ENCODE results near the gene GRIK2. TPM values are rescaled to one million over a fixed set of nuclear protein-coding genes. Genes with fewer than 3 reads are reported as not detected.

Gene GRIK2
- total RNA-seq, 2 donors from 2014 or later: 5.0 to 12.6 TPM

DNA sequence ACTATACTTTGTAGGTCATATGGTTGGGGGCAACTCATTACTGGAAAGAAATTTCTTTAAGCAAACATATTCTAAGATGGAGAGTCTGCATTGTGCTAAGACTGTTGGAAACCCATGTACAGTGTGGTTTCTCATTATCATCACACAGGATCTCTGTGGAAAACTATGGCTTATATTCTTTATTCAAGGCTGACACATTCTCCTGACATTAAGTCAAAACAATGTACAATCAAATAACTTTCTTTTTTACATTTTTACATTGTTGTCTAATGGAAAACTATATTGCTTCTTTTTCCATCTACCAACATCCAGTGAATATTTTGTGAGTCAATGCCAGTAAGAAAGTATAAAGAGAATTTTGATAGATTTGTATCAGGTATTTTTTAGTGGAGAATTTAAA lies 417.6 kb downstream of the GRIK2 start:
- intact Hi-C loops (cut with DNase I): no loop called here
- DNase-seq: no peak
- no peak for ATAC-seq

DNA sequence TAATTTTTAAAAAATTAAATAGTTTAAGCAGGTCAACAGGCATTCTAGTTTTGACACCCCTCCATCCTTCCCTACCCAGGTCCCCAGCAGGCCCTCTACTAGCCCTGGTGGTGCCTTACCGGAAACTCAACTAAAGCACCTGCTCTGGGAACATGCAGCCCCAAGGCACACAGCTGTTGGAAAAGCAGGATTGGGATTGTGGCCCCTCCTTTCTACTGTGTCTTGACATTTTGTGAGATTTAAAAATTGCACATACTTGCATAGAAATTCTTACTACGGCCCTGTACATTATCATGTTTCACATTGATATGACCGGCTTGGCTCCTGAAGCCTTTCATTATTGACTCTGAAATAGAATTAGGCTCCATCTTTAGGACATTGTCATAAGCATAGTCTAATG lies 423.2 kb downstream of the GRIK2 start:
- ATAC-seq (no peak), DNase-seq (no peak)
- intact Hi-C loops (cut with DNase I): no loop called here

DNA sequence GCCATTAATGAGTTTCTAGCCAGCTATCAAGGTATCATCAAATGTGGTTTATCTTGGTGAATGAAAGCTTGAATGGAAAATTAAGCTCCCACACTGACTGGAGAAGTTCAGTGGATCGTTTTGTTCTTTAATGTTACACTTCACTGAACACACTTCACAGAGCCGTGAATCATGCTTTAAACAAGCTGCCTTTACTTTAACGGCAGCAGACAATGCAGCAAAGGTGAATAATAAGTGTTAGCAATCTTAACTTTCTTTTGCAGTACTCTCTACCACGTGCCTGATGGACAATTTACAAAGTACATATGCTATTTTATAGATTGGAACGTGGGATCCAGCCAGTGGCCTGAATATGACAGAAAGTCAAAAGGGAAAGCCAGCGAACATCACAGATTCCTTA lies 424.5 kb downstream of the GRIK2 start:
- intact Hi-C loops (cut with DNase I): no loop called here

DNA sequence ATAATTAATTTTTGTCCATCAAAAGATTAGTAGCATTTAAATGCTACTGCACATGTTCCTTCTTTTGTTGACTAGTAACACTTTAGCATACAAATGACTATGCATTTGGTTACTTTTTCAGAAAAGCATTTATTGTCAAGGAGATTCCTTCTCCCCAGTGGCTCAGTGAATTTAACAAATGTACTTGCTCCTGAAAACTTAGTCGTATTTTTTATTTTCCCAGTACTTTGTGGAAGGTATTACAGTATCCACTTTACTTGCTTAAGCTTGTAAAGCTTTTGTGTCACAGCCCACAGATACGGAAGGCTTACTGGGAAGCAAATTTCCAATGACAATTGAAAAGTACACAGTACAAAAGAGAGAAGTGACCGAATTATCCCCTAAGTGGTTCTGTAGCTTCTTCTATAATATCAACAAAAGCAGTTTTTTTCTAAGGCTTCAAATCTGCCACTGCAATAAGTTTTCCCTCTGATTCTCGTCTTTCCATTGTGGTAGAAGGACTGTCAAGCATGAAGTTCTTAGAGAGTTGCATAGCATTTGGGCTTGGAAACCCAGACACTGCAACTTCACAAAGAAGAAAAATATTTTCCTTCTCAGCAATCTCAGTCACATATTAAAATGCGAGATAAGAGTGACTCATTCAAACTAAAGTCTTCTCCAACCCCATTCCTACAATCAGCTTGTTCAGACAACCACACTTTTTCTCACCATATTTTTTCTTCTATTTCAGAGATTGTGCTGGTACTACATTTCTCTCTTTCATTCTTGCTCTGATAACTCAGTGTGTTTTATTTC lies 431.2 kb downstream of the GRIK2 start:
- DNase-seq: no peak
- intact Hi-C loops (cut with DNase I): no loop called here
- ATAC-seq: no peak

More for the DNA sequence above, 424.5 kb downstream of the GRIK2 start:
- DNase-seq (no peak), ATAC-seq (no peak)

DNA sequence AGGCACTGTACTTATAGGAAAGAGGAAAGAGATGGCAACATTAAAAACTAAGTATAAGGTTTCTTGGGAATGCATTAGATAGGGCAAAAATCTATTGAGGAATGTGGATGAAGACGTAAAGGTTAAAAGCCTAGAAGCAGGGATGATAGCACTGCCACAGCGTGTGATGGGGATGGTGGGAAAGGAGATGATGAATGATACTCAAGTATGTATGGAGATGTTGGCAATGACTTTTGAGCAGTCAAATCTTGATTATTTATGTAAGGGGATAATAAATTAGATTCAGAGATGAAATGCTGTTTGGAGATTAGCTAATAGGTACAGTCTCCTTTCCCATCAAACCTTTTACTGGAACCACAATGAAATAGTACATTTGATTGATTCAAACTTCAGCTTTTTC lies 432.8 kb downstream of the GRIK2 start:
- intact Hi-C loops (cut with DNase I): no loop called here

DNA sequence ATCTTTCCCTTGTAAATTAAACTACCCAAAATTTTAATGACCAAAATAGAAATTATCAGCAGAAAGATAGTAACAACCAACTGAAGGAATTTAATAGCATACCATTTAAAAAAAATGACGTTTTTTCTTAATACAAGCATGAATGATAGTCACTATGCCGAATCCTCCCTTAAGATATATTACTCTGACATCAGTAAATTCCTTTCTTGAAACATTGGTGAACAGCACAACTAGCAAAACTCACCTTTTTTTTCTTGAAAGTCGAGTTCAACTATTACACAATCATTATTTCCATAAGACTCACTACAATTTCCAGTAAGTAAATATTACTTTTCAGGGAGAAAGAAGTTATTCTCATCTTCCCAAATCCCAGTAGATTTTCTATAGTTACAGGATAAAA lies 433.2 kb downstream of the GRIK2 start:
- intact Hi-C loops (cut with DNase I): no loop called here
- DNase-seq (no peak), ATAC-seq (peak; percentile 19 to 71)

More for the DNA sequence above, 432.8 kb downstream of the GRIK2 start:
- ATAC-seq: peak in 1 of 2 donors; percentile 21
- no peak for DNase-seq

DNA sequence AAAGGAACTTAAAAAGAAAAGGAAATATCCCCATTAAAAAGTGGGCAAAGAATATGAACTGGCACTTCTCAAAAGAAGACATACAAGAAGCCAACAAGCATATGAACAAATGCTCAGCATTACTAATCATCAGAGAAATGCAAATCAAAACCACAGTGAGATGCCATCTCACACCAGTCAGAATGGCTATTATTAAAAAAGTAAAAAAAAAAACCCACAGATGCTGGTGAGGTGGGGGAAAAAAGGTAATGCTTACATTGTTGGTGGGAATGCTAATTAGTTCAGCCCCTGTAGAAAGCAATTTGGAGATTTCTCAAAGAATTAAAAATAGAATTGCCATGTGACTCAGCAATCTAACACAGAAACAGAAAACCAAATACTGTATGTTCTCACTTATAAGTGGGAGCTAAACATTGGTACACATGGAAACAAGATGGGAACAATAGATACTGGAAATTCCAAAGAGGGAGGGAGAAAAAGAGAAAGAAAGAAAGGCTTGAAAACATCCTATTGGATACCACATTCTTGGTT lies 437.1 kb downstream of the GRIK2 start:
- DNase-seq (no peak), ATAC-seq (no peak)
- intact Hi-C loops (cut with DNase I): no loop called here

DNA sequence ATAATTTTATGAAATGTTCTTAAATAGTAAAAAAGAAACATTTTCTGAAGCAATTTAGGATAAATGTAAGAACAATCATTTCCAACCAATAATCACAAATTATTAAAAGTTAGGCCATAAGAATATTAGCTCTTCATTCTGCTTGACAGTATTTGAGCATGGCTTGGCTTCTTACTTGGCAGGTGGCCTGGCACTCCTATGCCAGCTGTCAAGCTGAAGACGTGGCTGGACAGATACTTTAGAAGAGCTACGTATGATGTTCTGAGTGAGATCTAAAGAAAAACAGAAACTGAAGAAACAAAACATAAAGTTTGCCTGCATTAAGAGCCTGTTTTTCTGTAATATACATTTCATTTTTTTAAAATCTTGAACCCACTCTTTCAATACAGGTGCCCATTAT lies 438.9 kb downstream of the GRIK2 start:
- DNase-seq: peak; percentile 41
- intact Hi-C loops (cut with DNase I): no loop called here

DNA sequence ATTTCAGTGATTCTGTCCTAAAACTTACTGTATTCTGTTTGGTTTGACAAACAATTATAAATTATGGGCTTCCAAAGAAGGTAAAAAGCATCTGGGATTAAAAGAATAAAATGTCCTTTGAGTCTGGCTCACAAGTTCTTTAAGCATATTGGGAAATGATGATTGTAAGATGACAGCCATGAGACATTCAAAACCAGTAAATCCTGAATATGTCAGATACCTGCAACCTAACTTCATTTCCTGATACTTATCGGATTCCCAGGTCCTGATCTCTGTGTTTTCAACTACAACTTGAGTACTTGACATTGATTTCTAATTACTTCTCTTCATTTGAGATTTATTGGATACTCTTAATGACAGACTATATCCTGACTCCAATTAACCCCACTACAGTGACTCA lies 446.6 kb downstream of the GRIK2 start:
- ATAC-seq (no peak), DNase-seq (no peak)
- intact Hi-C loops (cut with DNase I): no loop called here

More for the DNA sequence above, 438.9 kb downstream of the GRIK2 start:
- ATAC-seq: peak; percentile 57 to 63

DNA sequence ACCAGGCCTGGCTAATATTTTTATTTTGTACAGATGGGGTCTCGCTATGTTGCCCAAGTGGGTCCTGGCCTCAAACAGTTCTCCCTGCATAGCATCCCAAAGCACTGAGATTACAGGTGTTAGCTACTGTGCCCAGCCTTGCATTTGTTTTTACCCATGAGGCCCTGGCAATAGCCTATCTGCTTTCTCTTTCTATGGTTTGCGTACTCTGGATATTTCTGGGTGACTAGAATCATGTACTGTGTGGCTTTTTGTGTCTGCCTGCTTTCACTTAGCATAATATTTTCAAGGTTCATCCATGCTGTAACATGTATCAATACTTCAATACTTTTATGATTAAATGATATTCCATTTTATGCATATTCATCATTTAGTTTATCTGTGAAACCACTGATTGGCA lies 451.7 kb downstream of the GRIK2 start:
- ATAC-seq (no peak), DNase-seq (no peak)
- intact Hi-C loops (cut with DNase I): no loop called here

DNA sequence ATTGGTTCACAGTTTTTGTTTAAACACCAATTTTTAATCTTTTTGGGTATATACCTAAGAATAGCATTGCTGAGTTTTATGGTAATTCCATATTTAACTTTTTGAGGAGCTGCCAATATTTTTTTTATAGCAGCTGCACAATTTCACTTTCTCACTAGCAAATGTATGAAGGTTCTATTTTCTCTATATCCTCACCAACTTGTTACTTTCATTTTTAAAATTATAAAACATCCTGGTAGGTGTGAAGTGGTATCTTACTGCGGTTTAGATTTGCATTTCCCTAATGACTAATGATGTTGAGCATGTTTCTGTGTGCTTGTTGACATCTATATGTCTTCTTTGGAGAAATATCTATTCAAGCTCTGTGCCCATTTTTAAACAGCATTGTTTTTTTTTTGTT lies 452.1 kb downstream of the GRIK2 start:
- intact Hi-C loops (cut with DNase I): no loop called here

DNA sequence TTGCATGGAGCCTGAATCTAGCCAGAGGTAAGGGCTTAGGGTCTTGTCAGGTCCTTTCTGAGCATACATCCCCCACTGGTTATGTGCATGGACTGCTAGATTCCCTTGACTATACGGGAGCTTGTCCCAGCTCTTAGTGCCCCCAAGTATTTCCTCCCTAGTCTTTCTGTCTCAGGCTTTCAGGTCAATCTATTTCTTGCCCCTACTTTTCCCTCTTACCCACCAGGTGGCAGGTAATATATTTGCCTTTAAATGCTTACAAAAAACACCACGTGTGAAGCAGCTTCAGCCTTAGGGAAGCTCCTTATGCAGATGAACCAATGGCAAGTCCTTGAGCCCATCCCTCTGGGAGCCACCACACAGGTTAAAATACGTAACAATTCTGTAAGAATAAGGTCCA lies 454.2 kb downstream of the GRIK2 start:
- DNase-seq (no peak), ATAC-seq (no peak)
- intact Hi-C loops (cut with DNase I): no loop called here

More for the DNA sequence above, 452.1 kb downstream of the GRIK2 start:
- ATAC-seq (no peak), DNase-seq (no peak)

DNA sequence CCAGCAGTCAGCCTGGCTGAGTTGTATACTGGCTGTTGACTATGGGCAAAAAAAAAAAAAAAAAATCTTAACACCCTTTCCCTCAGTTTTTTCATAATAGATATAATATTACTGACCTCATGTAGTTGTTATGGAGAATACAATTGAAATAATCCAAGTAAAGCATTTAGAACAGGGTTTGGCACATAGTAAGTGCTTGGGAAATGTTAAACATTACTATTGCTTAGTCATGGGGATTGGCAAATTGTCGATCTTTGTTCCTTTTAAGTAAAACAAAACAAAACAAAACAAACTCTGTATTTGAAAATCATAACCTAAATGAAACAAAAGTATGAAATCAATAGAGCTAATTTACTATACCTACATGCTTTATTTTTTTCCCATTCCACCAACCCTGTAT lies 458.4 kb downstream of the GRIK2 start:
- no peak for DNase-seq
- ATAC-seq: no peak

DNA sequence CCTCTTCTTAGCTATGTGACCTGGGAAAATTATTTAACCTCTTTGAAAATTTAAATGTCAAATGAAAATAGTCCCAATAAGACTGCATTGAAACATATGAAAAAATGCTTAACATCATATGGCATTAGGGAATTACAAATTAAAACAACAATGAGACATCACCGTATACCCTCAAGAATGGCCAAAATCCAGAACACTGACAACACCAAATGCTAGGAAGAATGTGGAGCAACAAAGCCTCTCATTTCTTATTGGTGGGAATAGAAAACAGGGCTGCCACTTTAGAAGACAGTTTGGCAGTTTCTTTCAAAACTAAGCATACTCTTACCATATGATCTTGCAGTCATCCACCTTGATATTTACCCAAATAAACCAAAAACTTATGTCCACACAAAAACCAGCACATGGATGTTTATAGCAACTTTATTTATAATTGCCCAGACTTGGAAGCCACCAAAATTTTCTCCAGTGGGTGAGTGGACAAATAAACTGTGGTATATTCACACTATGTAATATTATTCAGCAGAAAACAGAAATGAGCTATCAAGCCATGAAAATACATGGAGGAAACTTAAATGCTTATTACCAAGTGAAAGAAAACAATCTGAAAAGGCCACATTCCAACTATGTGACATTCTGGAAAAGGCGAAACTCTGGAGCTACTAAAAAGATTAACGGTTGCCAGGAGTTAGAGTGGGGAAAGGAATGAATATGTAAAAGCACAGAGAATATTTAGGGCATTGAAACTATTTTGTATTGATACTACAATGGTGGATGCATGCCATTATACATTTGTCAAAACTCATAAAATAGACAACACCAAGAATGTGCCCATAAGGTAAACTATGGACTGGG lies 459.9 kb downstream of the GRIK2 start:
- DNase-seq (no peak), ATAC-seq (no peak)
- intact Hi-C loops (cut with DNase I): no loop called here

More for the DNA sequence above, 458.4 kb downstream of the GRIK2 start:
- intact Hi-C loops (cut with DNase I): no loop called here

DNA sequence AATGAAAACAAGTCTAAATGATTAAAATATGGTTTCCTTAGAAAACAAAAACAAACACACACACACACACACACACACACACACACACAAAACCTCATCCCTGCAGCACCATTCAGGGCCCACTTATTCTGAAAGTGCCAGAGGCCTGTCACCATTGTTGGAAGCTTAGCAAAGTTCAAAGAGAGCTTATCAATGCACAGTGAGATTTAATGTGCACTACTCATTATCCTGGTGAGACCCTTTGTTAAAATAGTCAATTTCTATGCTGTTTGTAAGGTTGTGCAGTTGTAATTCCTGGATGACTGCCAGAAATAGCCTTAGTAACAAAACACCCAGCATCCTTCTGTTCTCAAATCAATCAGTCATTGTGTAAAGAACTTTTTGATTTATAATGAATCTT lies 482.9 kb downstream of the GRIK2 start:
- intact Hi-C loops (cut with DNase I): no loop called here
- DNase-seq: no peak
- ATAC-seq: no peak

DNA sequence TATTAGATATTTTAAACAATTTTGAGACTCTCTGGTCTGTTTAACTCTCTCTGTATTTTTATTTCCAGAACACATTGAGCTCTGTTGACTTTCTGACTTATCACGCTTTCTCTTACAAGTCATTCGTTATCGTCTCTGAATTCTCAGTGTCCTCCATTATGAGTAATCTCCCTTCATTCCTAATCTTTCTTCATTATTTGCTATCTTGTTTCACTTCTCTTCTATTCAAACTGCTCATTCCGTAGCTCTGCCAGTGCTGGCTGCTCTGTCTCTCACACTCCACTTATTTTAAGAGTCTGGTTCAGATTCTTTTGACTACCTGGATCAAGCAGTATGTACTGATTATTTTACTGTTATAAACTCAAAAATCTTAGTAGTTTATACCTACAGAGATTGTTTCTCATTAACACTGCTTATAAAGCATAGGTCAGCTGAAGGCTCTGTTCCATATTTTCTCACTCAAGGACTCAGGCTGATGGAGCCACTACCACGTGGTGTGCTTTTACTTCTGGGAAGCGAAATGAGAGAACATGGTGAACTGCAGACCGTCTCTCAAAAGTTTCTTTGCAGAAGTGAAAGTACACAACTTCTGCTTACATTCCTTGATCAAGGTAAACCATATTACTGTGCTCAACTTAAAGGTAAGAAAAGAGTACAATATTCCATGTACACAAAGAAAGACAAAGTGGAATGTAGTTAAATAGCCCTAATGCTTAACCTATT lies 485.2 kb downstream of the GRIK2 start:
- ATAC-seq (peak in 1 of 2 donors; percentile 44), DNase-seq (no peak)
- intact Hi-C loops (cut with DNase I): no loop called here

DNA sequence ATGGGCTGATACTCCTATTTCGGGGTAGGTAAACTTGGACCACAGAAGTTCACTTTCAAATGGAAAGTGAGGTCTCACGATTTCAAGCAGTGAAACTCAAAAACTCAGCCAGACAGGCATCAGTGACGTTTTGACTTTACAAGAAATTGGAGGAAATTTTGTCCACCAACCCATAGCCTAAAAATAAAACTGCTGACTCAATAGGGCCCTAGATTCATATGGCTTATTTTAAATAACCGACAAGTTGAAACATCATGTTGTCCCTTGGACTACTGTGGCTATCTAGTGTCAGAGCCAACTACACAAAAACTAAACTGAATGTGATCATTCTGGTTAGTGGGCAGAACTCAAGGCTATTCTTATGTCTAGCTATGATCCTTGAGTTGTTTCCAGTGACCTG lies 486.3 kb downstream of the GRIK2 start:
- ATAC-seq (no peak), DNase-seq (no peak)
- intact Hi-C loops (cut with DNase I): no loop called here

DNA sequence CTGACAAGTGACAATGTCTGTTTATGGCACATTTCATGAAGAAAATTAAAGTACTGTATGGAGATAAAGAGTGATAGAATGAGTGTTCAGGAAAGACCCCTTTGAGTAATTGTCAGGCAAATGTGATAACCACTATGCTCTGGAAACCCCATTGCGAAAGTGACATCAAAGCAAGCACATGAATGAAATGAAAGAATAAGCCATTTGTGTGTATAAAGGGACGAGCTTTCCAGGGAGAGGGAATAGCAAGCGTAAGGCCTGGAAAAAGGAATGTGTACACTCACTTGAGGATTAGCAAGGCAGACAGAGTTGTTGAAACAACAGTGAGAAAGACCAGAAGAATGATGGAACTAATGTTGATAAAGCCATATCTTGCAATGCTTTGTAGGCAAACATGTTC lies 490.0 kb downstream of the GRIK2 start:
- intact Hi-C loops (cut with DNase I): no loop called here
- ATAC-seq: no peak
- no peak for DNase-seq

DNA sequence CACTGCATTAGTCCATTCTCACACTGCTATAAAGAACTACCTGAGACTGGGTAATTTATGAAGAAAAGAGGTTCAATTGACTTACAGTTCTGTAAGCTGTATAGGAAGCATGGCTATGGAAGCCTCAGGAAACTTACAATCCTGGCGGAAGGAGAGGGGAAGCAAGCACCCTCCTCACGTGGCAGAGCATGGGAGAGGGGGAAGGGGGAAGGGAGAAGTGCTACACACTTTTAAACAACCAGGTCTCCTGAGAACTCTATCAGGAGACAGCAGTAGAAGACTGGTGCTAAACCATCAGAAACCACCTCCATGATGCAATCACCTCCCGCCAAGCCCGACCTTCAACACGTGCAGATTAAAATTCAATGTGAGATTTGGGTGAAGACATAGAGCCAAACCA lies 494.0 kb downstream of the GRIK2 start:
- DNase-seq (no peak), ATAC-seq (no peak)
- intact Hi-C loops (cut with DNase I): no loop called here

All from left cardiac atrium (tissue), 4 donors.